Measurements from ENCODE around the gene TBP.

The TBP gene

GRCh38 chr6:170554796-170555137 lies 598 bp downstream of the TBP start:
- DNase-seq (ENCODE audit: low spot score): no peak
- in situ Hi-C loops (cut with MboI; ENCODE audit: low sequenced_read_pairs, unreplicated experiment): no loop called here
- TF ChIP-seq, protein P1, sequence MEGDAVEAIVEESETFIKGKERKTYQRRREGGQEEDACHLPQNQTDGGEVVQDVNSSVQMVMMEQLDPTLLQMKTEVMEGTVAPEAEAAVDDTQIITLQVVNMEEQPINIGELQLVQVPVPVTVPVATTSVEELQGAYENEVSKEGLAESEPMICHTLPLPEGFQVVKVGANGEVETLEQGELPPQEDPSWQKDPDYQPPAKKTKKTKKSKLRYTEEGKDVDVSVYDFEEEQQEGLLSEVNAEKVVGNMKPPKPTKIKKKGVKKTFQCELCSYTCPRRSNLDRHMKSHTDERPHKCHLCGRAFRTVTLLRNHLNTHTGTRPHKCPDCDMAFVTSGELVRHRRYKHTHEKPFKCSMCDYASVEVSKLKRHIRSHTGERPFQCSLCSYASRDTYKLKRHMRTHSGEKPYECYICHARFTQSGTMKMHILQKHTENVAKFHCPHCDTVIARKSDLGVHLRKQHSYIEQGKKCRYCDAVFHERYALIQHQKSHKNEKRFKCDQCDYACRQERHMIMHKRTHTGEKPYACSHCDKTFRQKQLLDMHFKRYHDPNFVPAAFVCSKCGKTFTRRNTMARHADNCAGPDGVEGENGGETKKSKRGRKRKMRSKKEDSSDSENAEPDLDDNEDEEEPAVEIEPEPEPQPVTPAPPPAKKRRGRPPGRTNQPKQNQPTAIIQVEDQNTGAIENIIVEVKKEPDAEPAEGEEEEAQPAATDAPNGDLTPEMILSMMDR (IDR thresholded peaks at IDR 0.05; ENCODE audit: borderline replicate concordance, control extremely low read depth, extremely low read depth, insufficient read depth, missing control alignments): no peak

DNA sequence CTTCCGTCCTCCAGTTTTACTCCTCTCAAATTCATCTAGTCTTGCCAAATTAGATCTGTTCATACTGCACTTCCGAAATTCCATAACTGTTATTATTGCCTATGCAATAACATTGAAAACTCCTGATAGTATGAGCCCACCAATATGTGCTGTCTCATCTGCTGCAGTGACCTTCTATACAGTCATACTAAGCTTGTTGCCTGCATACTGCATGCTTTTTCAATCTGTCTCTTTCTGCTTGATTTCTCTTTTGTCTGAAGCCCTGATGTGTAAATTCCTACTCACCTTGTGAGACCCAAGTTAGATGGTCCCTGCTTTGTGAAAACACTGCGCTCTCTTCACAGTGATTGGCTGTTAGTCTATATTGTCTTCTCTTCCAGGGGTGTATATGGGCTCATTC lies 1.1 kb downstream of the TBP start:
- TF ChIP-seq, protein P1 (IDR thresholded peaks at IDR 0.05; ENCODE audit: borderline replicate concordance, control extremely low read depth, extremely low read depth, insufficient read depth, missing control alignments): no peak
- DNase-seq (ENCODE audit: low spot score): no peak
- in situ Hi-C loops (cut with MboI; ENCODE audit: low sequenced_read_pairs, unreplicated experiment): no loop called here

GRCh38 chr6:170561555-170561954 lies 7.4 kb downstream of the TBP start:
- DNase-seq (ENCODE audit: low spot score): no peak
- in situ Hi-C loops (cut with MboI; ENCODE audit: low sequenced_read_pairs, unreplicated experiment): no loop called here
- TF ChIP-seq, protein P1 (IDR thresholded peaks at IDR 0.05; ENCODE audit: borderline replicate concordance, control extremely low read depth, extremely low read depth, insufficient read depth, missing control alignments): no peak

DNA sequence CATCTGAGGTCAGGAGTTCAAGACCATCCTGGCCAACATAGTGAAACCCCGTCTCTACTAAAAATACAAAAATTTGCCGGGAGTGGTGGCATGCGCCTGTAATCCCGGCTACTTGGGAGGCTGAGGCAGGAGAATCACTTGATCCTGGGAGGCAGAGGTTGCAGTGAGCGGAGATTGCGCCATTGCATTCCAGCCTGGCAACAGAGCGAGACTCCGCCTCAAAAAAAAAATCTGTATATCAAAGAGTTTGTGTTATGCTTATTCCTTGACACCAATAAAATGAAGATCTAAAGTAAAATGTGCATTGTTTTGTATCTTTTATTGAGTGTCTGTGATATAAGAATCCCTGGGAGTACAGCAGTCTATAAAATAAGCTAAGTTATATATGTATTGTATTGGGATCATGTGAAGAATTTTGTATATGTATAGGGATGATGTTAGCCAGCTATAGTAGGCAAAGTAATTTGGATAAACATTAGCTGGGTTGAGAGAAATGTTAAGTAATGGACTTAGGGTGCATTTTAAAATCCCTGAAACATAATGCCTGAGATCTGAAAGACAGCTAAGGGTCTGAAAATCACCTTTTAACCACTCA lies 10.9 kb downstream of the TBP start:
- TF ChIP-seq, protein P1 (IDR thresholded peaks at IDR 0.05; ENCODE audit: borderline replicate concordance, control extremely low read depth, extremely low read depth, insufficient read depth, missing control alignments): no peak
- in situ Hi-C loops (cut with MboI; ENCODE audit: low sequenced_read_pairs, unreplicated experiment): no loop called here
- no peak for DNase-seq (ENCODE audit: low spot score)

DNA sequence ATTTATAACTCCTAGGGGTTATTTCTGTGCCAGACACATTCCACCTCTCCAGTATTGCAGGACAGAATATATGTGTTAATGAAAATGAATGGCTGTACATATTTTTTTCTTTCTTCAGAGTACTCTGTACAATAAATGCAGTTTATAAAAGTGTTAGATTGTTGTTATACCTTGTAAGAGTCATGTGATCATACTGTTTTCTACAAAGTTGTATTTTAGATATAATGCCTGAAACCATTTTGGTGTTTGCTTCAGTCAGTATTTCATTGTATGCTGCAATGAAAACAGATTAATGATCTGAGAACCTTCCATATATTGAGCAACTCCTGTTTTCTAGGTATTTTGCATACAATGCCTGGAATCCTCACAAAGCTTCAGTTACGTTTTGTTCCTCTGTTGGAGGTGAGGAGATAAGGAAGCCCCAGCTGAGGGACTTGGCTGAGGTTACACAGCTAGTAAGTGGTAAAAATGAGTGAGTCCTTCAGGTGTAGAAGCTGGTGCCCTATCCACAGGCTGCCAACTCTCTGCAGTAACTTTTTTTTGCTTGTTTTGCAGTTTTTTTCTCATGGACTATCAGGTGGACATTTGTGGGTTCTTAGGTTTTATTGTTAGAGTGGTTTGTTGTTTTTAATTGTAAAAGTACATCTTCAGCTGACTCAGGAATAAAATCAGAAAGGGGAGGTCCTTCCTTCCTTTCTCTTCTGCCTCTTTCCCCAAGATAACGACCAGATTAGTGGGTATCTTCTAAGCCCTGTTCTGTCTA lies 18.7 kb downstream of the TBP start:
- DNase-seq (ENCODE audit: low spot score): no peak
- in situ Hi-C loops (cut with MboI; ENCODE audit: low sequenced_read_pairs, unreplicated experiment): no loop called here
- TF ChIP-seq, protein P1 (IDR thresholded peaks at IDR 0.05; ENCODE audit: borderline replicate concordance, control extremely low read depth, extremely low read depth, insufficient read depth, missing control alignments): no peak

DNA sequence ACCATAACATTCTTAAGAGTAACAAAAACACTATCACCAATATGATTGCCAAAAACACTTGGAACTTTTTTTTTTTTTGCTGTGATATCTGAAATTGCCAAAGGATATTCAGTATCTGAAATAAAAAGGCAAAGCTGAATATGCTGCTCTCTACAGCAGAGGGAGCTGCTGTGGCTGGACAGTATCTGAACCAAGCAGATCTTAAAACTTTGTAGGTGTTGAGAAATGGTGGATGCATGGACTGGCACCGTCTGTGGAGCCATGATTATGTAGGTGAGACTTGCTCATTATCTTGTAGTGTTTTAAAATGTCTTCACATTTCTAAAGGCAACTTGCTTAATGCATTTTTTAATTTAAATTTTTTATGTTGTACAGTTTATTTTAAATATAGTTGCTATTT lies 21.1 kb downstream of the TBP start:
- TF ChIP-seq, protein P1 (IDR thresholded peaks at IDR 0.05; ENCODE audit: borderline replicate concordance, control extremely low read depth, extremely low read depth, insufficient read depth, missing control alignments): no peak
- in situ Hi-C loops (cut with MboI; ENCODE audit: low sequenced_read_pairs, unreplicated experiment): no loop called here
- no peak for DNase-seq (ENCODE audit: low spot score)

Data from GM13976 (cell line).